Islet precursor cell (in vitro differentiated cells): Measurements from ENCODE around the gene MRO.

ENCODE experiments used
- DNase-seq: peaks from one replicate; pipeline ENCODE4 v3.0.0-alpha.2; 2018

MRO gene

GRCh38 chr18:50832754-50833153 lies 12.9 kb upstream of the MRO start:
- peak; percentile 11 for DNase-seq

DNA sequence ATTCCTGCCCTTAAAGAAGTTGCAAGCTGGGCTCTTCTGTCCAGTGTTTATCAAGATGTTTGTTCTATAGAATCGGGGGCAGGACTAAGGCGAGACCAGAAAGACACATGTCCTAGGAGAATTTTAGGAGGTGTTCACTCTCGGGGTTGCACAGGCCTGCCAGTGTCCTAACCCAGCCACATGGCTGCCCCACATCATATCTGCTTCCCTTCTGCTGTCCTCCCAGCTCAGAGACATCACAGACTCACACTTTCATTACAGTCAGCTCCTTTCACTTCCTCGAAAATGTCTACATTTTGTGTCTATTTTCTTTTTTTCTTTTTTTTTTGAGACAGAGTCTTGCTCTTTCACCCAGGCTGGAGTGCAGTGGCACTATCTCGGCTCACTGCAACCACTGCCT lies 10.7 kb upstream of the MRO start:
- DNase-seq, result peak; percentile 19

DNA sequence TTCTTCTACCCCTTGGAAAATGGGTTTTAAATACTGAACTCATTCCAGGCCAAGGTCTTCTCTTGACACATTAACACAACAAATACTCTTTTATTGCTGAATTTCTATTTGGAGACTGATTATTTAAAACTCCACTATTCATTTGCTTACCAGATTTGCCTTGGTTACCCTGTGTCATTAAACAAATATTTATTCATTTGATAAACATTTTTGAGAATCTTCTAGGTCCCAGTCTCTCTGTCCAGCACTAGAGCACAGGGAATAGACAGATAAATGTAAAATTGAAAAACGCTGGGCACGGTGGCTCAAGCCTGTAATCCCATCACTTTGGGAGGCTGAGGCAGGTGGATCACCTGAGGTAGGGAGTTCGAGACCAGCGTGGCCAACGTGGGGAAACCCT lies 9.8 kb upstream of the MRO start:
- no peak for DNase-seq

DNA sequence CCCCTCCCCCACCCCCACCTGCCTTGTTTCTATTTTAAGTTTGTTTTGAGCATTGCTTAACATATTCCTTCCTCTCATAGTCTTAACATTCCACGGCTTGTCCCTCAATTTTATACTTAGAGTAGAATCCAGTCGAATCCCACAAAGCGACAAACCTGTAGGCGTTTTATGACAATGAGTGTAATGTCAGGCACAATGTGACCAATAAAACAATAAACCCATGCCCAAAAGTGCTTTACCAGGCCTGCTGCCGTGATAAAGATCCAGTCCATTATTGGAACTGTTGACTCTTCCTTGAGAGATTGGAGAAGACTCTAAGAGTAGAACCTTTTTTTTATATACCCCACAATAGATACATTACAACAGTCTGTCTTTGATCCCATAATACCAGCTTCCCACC lies 6.2 kb upstream of the MRO start:
- no peak for DNase-seq

- no peak for DNase-seq
Observed at GRCh38 chr18:50825621-50826020, 5.8 kb upstream of the MRO start.

- DNase-seq, result no peak
Observed at GRCh38 chr18:50822756-50823155, 2.9 kb upstream of the MRO start.

DNA sequence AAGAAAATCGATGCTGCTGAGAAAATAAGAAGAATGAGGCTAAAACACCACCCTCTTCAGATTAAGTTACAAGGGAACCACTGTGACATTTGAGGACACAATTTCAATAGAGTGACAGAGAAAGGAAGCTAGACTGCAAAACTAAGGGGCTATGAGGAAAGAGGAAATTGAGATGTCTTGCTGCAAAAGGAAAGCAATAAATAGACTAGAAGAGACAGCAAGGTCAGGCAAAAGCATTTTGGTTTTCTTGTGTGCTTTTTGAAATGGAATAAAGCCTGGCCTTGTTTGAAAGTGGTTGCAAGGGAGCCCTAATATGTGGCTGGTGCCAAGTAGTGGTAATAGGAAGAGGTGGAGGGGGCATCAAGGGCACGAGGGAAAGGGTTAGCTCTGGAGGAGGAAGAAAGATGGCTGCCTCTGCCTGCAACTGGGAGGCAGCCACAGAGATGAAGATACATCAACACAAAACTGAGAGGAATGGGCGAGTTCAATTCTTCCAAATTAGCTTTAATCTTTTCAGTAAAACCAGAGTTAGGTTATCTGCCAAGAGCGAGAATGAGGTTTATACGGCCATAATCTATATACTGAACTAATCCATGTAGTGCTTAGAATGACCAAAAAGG lies 1.2 kb upstream of the MRO start:
- no peak for DNase-seq

DNA sequence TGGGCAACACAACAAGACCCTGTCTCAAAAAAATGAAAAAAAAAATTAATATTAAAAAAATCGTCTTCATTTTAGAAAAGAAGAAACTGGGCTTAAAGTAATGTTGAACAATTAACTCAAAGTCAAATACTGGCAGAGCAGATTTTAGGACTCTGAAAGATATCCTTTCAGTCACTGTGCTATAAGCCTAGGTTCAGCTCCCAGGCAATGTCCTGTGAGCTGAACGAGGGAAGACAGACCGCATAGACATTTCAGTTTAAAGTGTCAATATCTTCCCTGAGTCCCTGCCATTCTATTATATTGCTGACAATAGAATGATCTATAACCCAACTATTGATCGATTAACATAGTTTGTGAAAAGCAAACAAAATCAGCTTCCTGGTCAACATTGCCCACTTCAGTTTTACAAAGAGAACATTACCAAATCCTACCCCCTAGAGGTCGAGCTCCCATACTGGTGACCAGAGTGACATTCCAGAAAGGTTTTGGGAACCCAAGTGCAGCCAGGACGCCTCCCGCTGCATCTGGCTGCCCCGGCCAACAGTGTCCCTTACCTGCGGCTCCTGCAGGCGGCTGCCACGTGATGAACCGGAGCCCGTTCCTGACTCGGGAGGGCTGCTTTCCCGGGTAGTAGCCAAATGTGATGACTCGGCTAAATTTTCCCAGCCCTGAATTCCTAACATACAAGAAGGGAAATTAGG lies 639 bp downstream of the MRO start:
- peak; percentile 87 for DNase-seq

- no peak for DNase-seq
Observed at GRCh38 chr18:50816419-50817166, 3.2 kb downstream of the MRO start.

DNA sequence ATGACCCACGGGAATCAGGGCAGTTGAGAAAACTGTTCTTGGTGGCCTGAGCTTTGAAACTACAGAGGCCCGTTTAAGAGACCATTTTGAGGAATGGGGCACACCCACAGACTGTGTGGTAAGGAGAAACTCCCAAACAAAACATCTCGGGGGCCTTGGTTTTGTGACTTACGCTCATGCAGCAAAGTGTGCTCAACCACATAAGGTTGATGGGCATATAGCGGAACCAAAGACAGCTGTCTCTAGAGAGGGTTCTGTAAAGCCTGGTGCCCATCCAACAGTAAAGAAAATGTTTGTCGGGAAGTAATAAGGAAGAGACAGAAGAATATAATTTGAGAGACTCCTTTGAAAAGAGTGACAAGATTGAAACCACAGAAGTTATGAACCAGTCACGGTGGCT lies 5.4 kb downstream of the MRO start:
- DNase-seq, result peak; percentile 1

DNA sequence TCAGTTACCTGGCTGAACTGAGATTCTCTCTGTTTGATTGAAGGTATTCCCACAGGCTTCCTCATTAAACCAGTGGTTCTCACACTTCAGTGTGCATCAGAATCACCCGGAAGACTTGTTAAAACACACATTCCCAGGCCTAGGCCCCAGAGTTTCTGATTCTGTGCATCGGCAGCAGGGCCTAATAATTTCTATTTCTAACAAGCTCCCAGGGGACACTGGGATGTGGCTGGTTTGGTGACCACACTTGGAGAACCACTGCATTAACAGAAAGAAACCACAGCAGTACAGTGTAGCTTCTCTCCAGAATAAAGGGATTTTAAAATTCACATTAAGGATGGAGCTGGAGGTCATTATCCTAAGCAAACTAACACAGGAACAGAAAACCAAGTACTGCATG lies 6.5 kb downstream of the MRO start:
- DNase-seq, result peak; percentile 13

GRCh38 chr18:50812834-50813233 lies 7.0 kb downstream of the MRO start:
- peak; percentile 14 for DNase-seq

DNA sequence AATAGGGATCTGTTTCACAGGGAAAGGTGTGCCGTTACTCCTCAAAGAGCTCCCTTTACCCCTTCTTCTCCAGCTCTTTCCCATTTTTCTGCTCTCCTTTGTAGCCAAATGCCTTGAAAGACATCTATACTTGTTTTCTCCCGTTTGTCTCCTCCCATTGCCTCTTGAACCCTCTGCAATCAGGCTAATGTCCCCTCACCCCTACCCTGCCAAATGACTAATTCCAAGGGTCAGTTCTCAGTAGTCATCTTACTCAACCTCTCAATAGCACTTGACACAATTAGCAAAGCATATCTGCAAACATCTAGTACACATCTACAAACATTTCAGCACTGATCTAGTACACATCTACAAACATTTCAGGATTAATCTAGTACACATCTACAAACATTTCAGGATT lies 12.6 kb downstream of the MRO start:
- DNase-seq, result no peak

DNA sequence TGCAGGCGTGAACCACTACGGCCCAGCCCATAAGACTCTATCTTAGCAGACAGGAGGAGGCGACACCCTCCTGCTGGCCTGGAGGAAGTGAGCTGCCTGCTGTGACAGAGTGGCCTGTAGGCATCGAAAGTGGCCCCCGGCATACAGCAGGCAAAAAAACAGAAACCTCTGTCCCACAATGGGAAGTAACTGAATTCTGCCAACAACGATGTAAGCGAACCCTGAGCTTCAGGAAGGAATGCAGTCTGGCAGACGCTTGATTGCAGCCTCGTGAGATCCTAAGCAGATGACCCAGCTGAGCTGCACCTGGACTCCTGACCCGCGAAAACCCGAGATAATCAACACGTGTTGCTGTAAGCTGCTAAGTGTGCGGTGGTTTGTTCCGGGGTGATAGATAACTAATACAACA lies 13.6 kb downstream of the MRO start:
- DNase-seq, result peak; percentile 81

DNA sequence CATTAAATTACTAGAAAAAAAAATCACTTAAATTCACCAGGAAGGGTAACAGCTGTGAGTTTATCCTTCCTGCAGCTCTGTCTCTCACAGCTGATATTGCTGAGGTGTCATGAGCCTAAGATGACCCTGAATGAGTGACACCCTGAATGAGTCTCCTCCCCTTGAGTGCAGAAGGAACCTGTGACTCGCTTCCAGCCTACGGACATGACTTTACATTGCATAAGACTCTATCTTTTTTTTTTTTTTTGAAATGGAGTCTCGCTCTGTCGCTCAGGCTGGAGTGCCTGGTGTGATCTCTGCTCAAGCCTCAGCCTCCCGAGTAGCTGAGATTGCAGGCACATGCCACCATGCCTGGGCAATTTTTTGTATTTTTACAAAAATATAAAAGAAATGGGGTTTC lies 14.1 kb downstream of the MRO start:
- no peak for DNase-seq

DNA sequence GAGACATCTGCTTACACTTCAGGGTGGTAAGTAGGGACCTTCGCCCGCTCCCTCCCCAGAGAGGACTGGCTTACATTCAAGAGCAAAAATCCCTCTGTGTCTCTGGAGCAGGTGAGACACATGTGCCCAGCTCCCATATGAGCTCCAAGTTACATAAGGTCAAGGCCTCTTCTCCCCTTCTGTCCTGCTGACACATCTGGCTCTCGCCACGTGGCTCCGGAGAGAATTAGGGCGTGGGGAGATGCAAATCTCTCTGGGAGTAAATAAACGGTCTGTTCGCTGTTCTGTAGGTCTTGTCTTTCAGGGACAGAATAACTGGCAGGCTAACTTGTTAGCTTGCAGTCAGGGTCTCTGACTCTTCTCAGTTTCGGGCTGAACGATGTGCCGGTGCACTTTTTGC lies 16.2 kb downstream of the MRO start:
- no peak for DNase-seq

DNA sequence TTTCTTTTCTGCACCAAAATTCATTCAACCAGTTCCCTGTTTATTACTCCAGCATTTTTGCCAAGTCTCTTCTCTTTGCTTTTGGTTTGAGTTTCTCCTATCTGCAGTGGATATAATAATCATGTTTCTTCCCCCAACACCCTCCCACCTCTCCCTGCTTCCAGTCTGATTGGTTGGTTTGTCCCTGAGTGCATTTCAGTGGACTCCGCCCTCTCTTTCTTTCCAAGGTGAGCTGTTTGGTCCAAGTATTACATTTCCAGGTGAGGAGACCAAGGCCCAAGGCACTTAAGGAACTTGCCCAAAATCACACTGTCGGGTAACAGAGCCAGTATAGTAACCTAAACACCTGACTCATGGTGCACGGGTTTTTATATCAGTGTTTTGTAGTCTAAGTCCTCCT lies 17.7 kb downstream of the MRO start:
- no peak for DNase-seq

GRCh38 chr18:50797142-50797541 lies 22.7 kb downstream of the MRO start:
- no peak for DNase-seq

- no peak for DNase-seq
Observed at GRCh38 chr18:50796495-50796894, 23.3 kb downstream of the MRO start.

- no peak for DNase-seq
Observed at GRCh38 chr18:50793641-50794565, 25.9 kb downstream of the MRO start.

DNA sequence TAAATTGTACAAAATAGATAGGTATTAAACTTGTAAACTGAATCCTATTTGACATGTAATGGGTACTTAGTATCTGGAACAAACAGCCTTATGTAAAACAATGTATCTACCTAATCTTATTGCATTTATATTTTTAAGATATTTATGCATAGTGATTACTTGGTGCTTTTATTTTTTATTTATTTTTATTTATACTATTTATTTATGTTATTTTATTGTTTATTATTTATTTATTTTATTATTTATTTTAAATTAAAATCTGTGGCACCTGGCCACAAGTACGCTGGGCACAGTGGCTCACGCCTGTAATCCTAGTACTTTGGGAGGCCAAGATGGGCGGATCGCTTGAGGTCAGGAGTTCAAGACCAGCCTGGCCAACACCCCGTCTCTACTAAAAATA lies 26.9 kb downstream of the MRO start:
- DNase-seq, result no peak

DNA sequence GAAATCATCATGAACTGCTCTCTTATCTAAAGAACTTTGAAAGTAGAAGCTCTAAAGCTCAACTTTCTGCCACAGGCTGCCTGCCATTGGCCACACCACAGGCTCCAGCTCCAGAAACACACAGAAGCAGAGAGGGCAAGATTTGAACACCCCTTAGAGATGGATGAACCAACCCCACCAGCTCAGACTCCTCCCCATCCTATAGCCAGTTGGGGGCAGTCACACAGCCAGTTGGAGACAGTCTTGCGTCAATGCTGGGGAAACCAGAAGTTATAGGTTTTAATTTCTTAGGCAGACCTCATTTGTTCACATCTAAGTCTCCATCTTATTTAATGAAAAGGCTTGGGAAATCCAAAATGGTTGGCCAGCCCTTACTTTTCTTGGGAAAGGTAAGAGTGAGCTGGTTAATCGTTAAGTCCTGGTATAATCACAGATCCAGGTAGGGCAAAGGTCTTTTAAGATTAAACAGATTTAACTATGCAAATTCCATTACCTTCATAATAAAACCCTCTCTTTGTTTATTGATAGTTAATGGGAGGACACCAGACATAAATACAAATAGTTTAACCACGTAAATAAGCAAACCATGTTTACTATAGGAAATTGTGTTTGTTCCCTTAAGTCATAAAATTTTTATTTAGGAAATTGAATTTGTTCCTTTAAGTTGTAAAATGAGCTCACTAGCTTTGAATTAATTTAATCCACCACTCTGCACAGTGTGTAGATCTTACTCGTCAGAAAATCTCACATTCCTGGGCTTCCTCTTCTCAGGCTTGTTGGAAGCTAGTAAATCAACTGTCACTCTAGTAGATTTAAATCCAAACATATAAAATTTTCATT lies 28.0 kb downstream of the MRO start:
- no peak for DNase-seq
